Activated CD8-positive, alpha-beta T cell treated with anti-CD3 and anti-CD28 coated beads for 36 hours (primary cell): ENCODE data around the gene CYP2U1. TPM values are rescaled to one million over a fixed set of nuclear protein-coding genes. Genes with fewer than 3 reads are reported as not detected.
"Not testable (repeated sequence)": the region's sequence is repeated elsewhere in the genome, so short reads cannot be mapped to it uniquely, and the experiment has no call there.

Experiments
- ATAC-seq: fragments of 200-7000 bp; cut with Tn5 transposase; one replicate; pipeline ENCODE4 v1.10.0; 2021; ENCODE audit warnings: mild to moderate bottlenecking, moderate library complexity
- CTCF ChIA-PET: fragments of 350-600 bp; sonication (Branson Sonifier 250); formaldehyde crosslinking; loops from one replicate; lab custom pipeline; 2021; ENCODE audit warnings: antibody characterized with exemption; lab: Charles Lee
- POLR2A ChIA-PET: fragments of 350-600 bp; sonication (Branson Sonifier 250); formaldehyde crosslinking; loops from one replicate; lab custom pipeline; 2021; ENCODE audit warnings: antibody characterized with exemption; lab: Charles Lee
- DNase-seq: peaks from one replicate; pipeline ENCODE4 v3.0.0-alpha.2; 2020
- H3K27ac Mint-ChIP-seq: one replicate; pipeline ENCODE4 v1.8.0; 2021; ENCODE audit warnings: mild to moderate bottlenecking, mixed read lengths
- H3K27me3 Mint-ChIP-seq: one replicate; pipeline ENCODE4 v1.8.0; 2021; ENCODE audit warnings: mixed read lengths
- H3K36me3 Mint-ChIP-seq: one replicate; pipeline ENCODE4 v1.8.0; 2021; ENCODE audit warnings: low read depth, mixed read lengths
- H3K4me1 Mint-ChIP-seq: one replicate; pipeline ENCODE4 v1.8.0; 2021; ENCODE audit warnings: low read depth, mixed read lengths
- H3K4me3 Mint-ChIP-seq: one replicate; pipeline ENCODE4 v1.8.0; 2021; ENCODE audit warnings: mild to moderate bottlenecking, moderate library complexity, mixed read lengths
- H3K9me3 Mint-ChIP-seq: one replicate; pipeline ENCODE4 v1.8.0; 2021; ENCODE audit warnings: mixed read lengths
- intact Hi-C: fragments of 100-400 bp; cut with micrococcal nuclease; formaldehyde crosslinking; loops from one replicate; pipeline ENCODE4 v1.10.0; 2022
- total RNA-seq, 2 experiments: library from RNA; stranded (reverse); gene quantifications; one replicate each; pipeline ENCODE4 v1.2.3, GENCODE V29; 2021
- TF ChIP-seq, protein P1 (sequence below): fragments of 200-600 bp; IDR thresholded peaks from one replicate; pipeline ENCODE4 v1.8.0; 2022; ENCODE audit warnings: antibody characterized with exemption, mild to moderate bottlenecking

The CYP2U1 gene
- total RNA-seq, 2 experiments from 2014 or later = 2.5 to 3.1 TPM

DNA sequence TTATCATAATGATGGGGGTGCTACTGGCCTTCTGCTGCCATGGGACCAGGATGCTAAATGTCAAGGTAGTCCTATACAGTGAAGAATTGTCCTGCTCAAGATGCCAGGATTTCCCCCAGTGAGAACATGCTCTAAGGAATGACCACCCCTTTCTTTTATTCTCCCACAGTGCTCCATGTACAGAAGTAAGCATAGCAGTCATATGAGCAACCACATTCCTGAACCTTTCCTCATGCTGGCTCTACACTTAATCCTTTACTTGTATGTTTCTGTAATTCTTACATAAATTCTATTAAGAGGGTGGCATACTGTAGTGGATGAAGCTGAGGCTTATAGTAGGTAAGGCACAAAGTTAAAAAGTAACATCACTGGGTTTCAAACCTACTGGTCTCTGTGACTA is 20.2 kb downstream of the CYP2U1 start:
- TF ChIP-seq, protein P1, sequence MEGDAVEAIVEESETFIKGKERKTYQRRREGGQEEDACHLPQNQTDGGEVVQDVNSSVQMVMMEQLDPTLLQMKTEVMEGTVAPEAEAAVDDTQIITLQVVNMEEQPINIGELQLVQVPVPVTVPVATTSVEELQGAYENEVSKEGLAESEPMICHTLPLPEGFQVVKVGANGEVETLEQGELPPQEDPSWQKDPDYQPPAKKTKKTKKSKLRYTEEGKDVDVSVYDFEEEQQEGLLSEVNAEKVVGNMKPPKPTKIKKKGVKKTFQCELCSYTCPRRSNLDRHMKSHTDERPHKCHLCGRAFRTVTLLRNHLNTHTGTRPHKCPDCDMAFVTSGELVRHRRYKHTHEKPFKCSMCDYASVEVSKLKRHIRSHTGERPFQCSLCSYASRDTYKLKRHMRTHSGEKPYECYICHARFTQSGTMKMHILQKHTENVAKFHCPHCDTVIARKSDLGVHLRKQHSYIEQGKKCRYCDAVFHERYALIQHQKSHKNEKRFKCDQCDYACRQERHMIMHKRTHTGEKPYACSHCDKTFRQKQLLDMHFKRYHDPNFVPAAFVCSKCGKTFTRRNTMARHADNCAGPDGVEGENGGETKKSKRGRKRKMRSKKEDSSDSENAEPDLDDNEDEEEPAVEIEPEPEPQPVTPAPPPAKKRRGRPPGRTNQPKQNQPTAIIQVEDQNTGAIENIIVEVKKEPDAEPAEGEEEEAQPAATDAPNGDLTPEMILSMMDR = no peak
- H3K27ac Mint-ChIP-seq = no peak overlapping the region
- no peaks in the 10 kb centered on the region for H3K27me3 Mint-ChIP-seq
- ChIA-PET CTCF (no interaction called here), POLR2A (no interaction called here)
- peaks cover 14% of the 10 kb centered on the region for H3K36me3 Mint-ChIP-seq
- H3K4me3 Mint-ChIP-seq = no peak overlapping the region
- ATAC-seq (no peak), DNase-seq (no peak)
- intact Hi-C loops = no loop called here
- peaks cover 11% of the 10 kb centered on the region for H3K9me3 Mint-ChIP-seq
- no peaks in the 10 kb centered on the region for H3K4me1 Mint-ChIP-seq

DNA sequence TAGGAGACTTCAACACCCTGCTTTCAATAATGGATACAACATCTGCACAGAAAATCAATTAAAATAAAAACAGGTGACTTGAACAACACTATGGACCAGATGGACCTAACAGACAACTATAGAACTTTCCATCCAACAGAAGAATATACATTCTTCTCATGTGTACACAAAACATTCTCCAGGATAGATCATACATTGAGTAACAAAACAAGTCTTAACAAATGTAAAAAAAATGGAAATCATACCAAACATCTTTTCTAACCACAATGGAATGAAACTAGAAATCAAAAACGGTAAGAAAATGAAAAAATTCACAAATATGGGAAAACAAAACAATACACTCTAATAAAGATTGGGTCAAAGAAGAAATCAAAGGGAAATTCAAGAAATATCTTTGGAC is 24.7 kb downstream of the CYP2U1 start:
- intact Hi-C loops = no loop called here
- H3K27me3 Mint-ChIP-seq = peaks cover 1% of the 10 kb centered on the region
- no peaks in the 10 kb centered on the region for H3K4me1 Mint-ChIP-seq
- ChIA-PET CTCF (no interaction called here), POLR2A (no interaction called here)
- TF ChIP-seq, protein P1 = no peak
- no peak overlapping the region for H3K27ac Mint-ChIP-seq
- H3K9me3 Mint-ChIP-seq = peaks cover 18% of the 10 kb centered on the region
- ATAC-seq = no peak
- H3K36me3 Mint-ChIP-seq = peaks cover 7% of the 10 kb centered on the region
- no peak for DNase-seq
- H3K4me3 Mint-ChIP-seq = no peak overlapping the region

DNA sequence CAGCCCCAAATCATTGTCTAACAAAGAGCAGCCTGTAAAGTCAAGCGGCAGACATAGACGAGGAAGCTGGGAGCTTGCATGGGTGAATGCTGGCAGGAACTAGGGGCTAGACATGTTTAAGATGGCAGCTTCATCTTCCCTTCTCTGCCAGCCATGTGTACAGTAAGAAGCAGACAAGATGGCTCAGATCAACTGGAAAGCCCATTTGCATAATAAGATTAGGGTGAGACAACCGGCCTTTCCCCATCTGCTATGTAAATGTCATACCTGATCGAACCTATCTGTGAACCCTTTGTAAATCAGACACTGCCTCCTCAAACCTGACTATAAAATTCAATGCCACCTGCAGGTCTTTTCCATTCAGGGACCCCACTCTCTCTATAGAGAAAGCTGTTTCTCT is 35.6 kb downstream of the CYP2U1 start:
- peaks cover 6% of the 10 kb centered on the region for H3K9me3 Mint-ChIP-seq
- intact Hi-C loops = no loop called here
- no peak overlapping the region for H3K27ac Mint-ChIP-seq
- H3K4me1 Mint-ChIP-seq = no peaks in the 10 kb centered on the region
- no peak overlapping the region for H3K4me3 Mint-ChIP-seq
- CTCF ChIA-PET = no interaction called here
- no peaks in the 10 kb centered on the region for H3K27me3 Mint-ChIP-seq
- no peak for ATAC-seq
- POLR2A ChIA-PET = no interaction called here
- no peaks in the 10 kb centered on the region for H3K36me3 Mint-ChIP-seq
- TF ChIP-seq, protein P1 = no peak
- no peak for DNase-seq

DNA sequence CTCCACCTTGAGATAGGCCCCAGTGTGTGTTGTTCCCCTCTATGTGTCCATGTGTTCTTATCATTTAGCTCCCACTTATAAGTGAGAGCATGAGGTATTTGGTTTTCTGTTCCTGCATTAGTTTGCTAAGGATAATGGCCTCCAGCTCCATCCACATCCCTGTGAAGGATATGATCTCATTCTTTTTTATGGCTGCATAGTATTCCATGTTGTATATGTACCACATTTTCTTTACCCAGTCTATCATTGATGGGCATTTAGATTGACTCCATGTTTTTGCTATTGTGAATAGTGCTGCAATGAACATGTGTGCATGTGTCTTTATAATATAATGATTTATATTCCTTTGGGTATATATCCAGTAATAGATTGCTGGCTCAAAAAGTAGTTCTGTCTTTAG is 36.2 kb downstream of the CYP2U1 start:
- H3K27me3 Mint-ChIP-seq, POLR2A ChIA-PET: not testable (repeated sequence)

DNA sequence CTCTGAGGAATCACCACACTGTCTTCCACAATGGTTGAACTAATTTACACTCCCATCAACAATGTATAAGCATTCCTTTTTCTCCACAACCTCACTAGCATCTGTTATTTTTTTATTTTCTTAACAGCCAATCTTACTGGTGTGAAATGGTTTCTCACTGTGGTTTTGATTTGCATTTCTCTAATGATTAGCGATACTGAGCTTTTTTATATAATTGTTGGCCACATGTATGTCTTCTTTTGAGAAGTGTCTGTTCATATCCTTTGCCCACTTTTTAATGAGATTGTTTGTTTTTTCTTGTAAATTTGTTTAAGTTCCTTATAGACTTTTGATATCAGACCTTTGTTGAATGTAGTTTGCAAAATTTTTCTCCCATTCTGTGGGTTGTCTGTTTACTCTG is 36.6 kb downstream of the CYP2U1 start:
- H3K36me3 Mint-ChIP-seq, H3K9me3 Mint-ChIP-seq, POLR2A ChIA-PET, CTCF ChIA-PET, H3K4me3 Mint-ChIP-seq, intact Hi-C loops, DNase-seq, H3K4me1 Mint-ChIP-seq, ATAC-seq, H3K27me3 Mint-ChIP-seq, H3K27ac Mint-ChIP-seq: not testable (repeated sequence)

More for the DNA sequence above, 36.2 kb downstream of the CYP2U1 start:
- DNase-seq, H3K4me3 Mint-ChIP-seq, intact Hi-C loops, ATAC-seq, H3K4me1 Mint-ChIP-seq, H3K36me3 Mint-ChIP-seq, CTCF ChIA-PET, H3K9me3 Mint-ChIP-seq, H3K27ac Mint-ChIP-seq: not testable (repeated sequence)

DNA sequence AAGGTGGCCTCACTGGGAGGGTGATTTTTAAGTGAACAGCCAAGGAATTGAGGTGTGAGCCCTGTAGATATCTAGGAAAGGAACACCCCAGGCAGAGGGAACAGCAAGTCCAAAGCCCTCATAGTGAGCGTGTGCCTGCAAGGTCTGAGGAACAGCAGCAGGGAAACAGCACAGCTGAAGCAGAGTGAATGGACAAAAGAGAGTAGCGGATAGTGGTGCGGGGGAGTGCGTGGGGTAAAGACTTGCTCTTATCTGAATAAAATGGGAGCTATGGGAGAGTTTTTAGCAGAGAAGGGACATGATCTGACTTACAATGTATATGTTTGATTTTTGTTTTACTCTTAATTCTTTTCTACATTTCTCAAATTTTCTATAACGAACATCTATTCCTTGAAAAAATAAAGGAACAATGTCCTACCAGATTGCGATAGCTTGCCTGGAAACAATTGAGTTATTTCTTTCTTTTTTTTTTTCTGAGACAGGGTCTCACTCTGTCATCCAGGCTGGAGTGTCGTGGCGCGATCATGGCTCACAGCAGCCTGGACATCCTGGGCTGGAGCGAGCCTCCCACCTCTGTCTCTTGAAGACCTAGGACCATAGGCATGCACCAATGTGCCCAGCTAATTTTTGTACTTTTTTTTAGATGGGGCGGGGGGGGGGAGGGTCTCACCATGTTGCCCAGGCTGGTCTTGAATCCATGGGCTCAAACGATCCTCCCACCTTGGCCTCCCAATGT is 38.9 kb downstream of the CYP2U1 start:
- no peaks in the 10 kb centered on the region for H3K27me3 Mint-ChIP-seq
- H3K4me3 Mint-ChIP-seq = no peak overlapping the region
- H3K9me3 Mint-ChIP-seq = peaks cover 4% of the 10 kb centered on the region
- ChIA-PET POLR2A (no interaction called here), CTCF (no interaction called here)
- intact Hi-C loops = no loop called here
- peaks cover 2% of the 10 kb centered on the region for H3K4me1 Mint-ChIP-seq
- DNase-seq (no peak), ATAC-seq (no peak)
- no peak overlapping the region for H3K27ac Mint-ChIP-seq
- no peaks in the 10 kb centered on the region for H3K36me3 Mint-ChIP-seq
- TF ChIP-seq, protein P1 = no peak
